Astrocyte of the cerebellum (primary cell): ENCODE results near the gene SLCO4A1.

ENCODE experiments used
- DNase-seq: peaks from one replicate; pipeline ENCODE4 v3.0.0-alpha.2; 2011; ENCODE audit warnings: low read depth
- H3K4me3 ChIP-seq: 2 replicates; pipeline ENCODE4 v1.5.1; 2011; ENCODE audit warnings: mild to moderate bottlenecking, low read depth, low read length, moderate library complexity
- in situ Hi-C: cut with HindIII; loops from 2 replicates; pipeline ENCODE4 v1.10.0; 2017; ENCODE audit warnings: low sequenced_read_pairs
- TF ChIP-seq, protein P1 (sequence below): IDR thresholded peaks from 2 replicates; pipeline ENCODE4 v1.5.1; 2012; ENCODE audit warnings: low read length, low read depth, moderate library complexity, mild to moderate bottlenecking; ENCODE audit errors: missing control alignments

Gene SLCO4A1

DNA sequence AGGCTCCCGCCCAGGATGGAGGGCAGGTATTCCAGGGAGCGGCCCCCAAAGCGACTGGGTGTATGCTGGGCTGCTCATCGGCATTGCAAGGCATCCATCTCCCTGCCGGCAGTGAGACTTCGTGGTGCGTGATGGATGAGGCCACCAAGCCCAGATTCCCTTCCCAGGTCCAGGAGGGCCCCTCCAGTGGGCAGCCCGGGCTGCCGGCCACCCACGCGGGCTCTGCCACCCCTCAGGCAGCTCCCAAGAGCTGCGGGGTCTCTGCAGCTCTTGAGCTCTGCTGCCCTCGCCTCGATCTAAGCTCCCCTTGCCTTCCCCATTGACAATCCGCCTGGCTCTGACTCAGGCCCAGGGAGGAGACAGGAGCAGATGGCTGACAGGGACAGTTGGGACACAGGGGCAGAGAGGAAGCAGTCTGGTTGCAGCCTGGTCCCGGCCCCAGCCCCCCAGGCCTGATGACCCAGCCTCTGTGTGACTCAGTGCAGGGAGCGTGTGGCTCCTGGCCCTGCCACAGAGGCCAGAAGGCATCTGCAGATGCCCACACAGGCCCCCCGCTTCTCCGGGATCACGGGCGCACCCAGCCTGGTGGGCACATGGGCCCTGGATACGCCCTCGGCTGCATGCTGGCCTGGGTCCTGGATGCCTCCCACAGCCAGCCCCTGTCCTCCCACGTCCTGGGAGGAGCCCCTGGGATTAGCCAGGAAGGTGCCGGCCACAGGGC, 33.0 kb downstream of the SLCO4A1 start:
- no peak for DNase-seq
- in situ Hi-C loops, result no loop called here
- no peak overlapping the region for H3K4me3 ChIP-seq
- TF ChIP-seq, protein P1, sequence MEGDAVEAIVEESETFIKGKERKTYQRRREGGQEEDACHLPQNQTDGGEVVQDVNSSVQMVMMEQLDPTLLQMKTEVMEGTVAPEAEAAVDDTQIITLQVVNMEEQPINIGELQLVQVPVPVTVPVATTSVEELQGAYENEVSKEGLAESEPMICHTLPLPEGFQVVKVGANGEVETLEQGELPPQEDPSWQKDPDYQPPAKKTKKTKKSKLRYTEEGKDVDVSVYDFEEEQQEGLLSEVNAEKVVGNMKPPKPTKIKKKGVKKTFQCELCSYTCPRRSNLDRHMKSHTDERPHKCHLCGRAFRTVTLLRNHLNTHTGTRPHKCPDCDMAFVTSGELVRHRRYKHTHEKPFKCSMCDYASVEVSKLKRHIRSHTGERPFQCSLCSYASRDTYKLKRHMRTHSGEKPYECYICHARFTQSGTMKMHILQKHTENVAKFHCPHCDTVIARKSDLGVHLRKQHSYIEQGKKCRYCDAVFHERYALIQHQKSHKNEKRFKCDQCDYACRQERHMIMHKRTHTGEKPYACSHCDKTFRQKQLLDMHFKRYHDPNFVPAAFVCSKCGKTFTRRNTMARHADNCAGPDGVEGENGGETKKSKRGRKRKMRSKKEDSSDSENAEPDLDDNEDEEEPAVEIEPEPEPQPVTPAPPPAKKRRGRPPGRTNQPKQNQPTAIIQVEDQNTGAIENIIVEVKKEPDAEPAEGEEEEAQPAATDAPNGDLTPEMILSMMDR, result no peak

DNA sequence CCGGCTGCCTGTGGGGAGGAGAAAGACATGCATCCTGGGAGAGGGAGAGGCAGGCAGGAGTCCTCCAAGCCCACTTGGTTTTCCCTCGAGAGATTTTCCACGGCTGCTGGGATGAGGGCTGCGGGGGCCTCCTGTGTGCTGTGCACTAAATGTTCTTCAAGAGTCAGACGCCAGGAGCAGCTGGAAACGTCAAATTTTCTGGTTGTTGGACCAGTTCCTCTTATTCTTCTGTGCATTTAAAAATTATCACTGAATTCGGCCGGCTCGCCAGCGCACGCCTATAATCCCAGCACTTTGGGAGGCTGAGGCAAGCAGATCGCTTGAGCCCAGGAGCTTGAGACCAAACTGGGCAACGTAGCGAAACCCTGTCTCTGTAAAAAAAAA, 33.6 kb downstream of the SLCO4A1 start:
- DNase-seq, result no peak
- in situ Hi-C loops, result no loop called here
- TF ChIP-seq, protein P1, result no peak
- H3K4me3 ChIP-seq, result no peak overlapping the region

DNA sequence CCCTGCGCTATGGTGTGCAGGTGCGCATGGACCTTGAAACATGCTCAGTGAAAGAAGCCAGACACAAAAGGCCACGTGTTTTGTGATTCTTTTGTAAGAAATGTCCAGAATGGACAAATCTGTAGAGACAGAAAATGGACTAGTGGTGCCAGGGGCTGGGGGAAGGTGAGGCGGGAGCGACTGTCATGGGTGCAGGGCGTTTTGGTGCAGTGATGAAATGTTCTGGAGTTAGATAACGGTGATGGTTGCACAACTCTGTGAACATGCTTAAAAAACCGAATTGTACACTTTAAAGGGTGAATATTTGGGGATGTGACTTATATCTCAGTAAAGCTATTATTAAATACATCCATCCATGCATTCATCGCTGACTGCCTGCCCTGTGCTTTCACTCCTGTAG, 34.7 kb downstream of the SLCO4A1 start:
- TF ChIP-seq, protein P1, result no peak
- in situ Hi-C loops, result no loop called here
- DNase-seq, result no peak
- no peak overlapping the region for H3K4me3 ChIP-seq

DNA sequence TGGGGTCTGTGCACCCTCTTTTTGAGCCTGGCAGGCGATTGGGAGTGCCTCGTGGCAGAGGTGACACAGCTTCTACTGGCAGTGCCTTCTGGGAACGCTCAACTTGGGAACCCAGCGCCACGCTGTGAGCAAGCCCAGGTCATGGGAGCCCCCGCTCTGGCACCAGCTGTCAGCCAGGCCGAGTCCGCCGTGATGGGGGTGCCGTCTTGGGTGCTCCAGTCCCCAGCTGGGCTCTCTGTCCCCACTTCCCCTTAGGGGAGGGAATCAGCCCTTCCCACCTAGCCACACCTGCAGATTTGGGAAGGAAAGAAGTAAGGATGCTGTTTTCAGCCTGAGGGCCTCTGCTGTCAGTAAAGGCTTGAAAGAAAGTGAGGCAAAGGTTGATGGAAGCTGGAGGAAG, 35.4 kb downstream of the SLCO4A1 start:
- TF ChIP-seq, protein P1, result no peak
- H3K4me3 ChIP-seq, result no peak overlapping the region
- in situ Hi-C loops, result no loop called here
- DNase-seq, result no peak

DNA sequence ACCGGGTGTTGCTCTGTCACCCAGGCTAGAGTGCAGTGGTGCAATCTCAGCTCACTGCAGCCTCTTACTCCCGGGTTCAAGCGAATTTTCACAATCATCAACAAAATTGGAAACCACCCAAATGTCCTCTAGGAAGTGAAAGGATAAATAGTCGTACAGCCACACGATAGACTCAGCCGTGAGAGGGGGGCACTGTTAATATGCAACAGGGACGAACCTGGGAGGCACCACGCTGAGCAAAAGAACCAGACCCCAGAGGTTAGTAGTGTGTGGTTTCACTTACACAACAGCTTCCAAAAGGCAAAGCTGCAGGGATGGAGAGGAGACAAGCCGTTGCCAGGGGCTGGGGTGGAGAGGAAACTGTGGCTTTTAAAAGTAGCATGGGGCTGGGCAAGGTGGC, 36.2 kb downstream of the SLCO4A1 start:
- no peak for DNase-seq
- in situ Hi-C loops, result no loop called here
- no peak overlapping the region for H3K4me3 ChIP-seq

DNA sequence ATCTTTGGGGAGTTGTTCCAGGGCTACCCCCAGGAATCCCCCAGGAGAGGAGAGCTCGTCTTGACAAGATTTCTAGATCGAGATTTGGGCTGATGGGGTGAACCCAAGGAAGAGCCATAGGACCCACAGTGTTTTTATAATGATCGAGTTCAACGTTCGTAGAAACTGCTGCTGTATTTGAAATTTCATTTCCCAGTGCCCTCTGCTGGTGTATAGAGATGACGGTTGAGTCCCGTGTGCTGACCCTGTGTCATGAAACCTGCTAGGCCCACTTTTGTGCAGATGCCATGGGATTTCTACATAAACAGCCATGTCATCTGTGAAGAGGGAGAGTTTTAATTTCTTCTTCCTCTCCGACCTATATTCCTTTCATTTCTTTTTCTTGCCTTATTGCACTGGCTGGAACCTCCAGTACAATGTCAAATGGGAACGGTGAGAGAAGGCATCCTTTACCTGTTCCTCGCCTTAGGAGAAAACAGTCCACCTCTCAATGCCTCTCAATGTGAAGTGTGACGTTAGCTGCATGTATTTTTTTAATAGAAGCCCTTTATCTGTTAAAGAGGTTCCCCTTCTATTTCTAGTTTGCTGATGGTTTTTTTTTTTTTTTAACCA, 37.8 kb downstream of the SLCO4A1 start:
- DNase-seq, result no peak
- in situ Hi-C loops, result no loop called here
- no peak overlapping the region for H3K4me3 ChIP-seq
- TF ChIP-seq, protein P1, result no peak

More for the DNA sequence above, 36.2 kb downstream of the SLCO4A1 start:
- TF ChIP-seq, protein P1, result no peak
